ENCODE data around the gene SLC10A7.

The SLC10A7 gene

DNA sequence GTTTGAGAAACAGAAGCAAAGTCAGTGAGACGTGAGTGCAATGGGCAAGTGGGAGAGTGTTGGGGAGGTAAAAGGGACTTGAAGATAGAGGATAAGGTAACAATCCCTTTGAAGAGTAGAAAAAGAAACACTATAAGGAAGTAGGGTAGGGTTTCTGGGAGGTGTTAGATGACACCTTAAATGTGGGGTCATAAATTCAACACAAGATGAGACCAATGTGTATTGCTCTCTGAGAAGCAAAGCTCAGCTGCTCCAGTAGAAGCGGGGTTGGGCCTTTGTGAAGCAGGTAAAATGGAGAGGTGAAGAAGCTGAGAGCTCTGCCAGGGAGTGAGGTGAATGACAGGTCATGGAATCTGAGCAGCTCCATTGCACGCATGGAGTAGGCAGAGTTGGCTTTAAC lies 222.1 kb downstream of the SLC10A7 start:
- no peak for DNase-seq

DNA sequence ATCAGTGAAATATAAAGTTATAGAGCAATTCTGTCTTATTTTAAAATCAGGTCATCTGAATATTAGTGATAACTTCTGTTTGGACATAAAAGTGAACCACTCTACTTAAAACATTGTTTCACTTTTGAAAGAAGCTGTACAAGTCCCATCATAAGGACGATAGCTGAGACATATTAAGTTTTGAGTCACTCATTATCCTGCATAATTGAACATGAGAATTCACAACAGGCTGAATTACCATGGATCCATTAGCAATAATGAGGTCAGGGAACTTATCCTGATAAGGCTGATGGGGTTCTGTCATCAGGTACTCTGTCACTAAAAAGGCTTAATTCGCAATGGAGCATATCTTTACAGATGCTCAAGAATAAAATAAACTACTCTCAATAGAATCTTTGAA lies 227.0 kb downstream of the SLC10A7 start:
- no peak for DNase-seq

DNA sequence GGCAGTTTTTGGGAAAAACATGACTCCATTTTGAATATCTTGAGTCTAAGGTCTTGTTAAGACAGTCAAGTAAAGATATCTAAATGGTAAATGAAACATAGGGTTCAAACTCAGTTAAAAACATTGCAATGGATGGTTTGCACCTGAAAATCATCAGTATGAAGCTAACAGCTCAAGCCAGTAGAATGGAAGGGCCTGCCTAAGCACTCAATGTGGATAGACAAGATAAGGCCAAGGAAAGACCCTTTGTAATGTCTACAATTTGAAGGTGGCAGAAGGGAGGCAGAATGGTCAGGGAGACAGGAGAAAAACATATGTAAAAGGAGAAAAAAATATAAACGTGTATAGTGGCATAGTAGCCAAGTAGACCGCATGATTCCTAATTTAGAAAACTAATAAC lies 229.2 kb downstream of the SLC10A7 start:
- no peak for DNase-seq

DNA sequence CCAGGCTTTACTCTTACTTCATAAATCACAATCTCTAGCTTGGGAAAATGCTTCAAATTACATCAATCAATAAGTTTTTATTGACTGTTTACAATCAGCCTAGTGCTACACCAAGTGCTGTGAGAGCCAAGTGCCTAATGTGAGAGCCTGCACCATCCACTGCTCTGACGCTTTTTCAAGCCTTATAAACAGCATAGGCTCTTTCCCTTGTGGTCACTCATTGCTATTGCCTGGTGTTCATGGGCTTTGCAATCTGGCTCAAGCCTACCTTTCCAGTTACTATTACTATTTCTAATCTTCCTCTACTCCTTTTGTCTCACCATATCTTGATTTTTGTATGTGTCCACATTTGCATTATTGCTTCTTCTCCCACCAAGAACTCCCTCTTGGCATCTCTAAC lies 230.4 kb downstream of the SLC10A7 start:
- no peak for DNase-seq

DNA sequence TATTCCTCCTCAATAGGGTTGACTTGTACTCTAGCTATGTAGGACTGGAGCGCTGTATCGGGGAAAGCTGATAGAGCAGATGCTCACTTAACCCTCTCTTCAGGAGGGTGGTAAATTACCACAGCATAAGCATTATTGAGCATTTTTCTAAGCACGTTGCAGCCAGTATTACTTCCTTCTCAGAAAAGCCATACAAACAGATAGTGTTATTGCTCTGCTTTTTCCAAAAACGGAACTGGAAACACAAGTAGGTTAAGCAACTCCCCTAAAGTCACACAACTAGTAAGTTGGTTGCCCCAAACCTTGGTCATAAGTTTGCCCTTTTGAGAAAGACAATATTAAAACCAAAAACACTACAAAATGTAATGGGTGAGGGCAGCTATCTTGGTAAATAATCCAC lies 233.5 kb downstream of the SLC10A7 start:
- DNase-seq = no peak

DNA sequence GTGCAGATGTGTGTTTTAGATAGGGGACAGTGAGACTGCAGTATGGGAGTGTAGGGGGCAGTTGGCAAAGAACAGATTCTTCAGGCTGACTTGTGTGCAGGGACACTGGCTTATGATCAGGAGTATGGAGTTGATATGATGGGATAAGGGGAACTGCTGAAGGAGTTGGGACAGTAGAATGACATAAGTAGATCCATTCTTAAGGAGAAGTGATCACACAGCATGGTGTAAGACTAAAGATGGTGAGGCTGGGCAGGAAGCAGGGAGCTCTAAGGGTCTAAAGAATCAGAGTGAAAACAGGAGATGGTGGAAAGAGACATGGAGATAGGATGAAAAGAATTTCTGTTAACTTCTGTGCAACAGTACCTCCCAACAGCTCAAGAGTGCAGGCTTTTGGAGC lies 236.7 kb downstream of the SLC10A7 start:
- no peak for DNase-seq

DNA sequence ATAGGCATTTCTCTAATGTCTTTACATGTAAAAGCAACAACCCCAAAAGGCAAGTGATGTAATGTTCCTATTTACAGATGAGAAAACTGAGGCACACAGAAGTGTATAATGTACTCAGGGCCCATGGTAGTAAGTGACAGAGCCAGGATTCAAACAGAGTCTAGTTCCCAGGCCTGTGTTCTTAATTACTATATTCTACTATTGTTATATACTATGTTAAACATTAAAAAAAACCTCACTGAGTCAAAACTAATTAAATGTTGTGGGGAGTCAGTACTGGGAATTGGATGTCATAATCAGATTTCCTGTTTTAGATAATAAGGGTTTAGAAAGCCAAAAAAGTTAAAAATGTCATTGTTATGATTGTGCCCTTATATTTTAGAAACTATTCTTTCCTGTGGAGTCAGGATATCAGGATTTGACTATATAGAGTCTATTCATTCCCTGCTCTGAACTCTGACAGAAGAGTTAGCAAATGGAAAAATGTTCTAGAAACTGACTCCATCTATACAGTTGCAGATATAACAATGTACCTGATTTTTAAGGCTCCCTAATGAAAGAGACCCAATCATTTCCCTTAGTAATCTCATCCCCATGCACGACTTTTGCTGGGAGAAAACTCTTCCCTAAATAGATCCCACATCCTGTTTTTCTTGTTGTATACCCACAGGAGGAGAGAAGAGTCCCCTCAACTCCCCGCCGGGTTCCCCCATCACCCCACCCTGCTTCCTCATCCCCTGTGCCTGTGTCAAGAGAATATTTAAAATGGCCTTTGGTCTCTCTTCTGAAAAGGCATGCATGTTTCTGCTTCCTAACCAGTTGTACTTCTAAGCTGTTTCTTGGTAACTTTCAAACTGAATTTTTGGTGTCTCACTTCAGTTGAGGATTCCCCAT lies 237.7 kb downstream of the SLC10A7 start:
- no peak for DNase-seq

DNA sequence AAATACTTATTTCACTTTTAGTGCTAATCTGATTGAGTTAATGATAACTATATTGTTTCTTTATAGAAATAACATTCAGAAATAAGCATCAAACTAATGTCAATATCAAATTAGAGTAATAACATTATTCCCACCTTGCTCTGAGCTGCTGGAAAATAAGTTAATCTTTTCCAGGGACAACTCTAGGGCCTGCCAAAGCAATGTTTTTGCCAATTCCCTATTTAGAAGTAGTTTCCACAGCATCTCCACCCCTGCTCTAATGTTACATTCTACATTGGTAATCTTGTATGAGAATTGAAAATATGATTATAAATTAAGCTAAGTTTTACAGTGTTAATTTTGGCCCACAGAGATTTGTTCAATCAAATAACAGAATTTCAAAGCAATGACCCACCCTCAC lies 239.1 kb downstream of the SLC10A7 start:
- DNase-seq = no peak

DNA sequence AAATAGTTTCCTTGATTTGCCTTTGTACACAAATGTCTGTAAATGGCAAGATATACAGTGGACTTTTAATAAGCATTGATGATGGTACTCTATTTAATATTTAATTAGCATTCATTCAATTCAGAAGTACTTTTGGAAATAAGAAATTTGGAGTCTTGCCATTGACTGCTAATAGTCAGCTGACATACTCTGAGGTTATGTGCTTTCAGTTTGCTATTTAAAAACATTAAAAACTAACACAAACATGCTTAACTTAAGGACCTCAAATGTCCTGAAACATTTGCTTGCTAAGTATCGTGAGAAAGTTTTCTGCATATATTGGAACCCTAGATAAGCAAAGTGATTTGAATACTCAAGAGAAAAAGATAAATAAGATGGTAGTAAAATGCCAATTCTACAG lies 242.8 kb downstream of the SLC10A7 start:
- no peak for DNase-seq

DNA sequence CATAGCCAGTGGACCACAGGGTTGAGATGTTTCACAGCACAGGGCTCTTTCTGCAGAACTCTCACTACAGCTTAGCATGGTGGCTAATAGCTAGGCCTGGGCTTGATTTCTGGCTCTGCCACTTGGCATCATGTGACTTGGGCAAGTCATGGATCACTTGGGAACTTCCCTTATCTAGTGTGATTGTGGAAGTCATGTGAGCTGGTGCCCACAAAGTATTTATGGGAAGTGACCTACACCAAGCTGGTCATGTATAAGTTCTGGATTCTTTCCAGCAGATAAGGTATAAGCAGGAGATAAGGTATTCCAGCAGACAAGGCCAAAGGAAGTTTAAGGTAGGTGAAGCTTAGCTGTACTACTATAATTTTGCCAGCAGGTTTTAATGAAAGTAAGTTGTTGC lies 246.4 kb downstream of the SLC10A7 start:
- DNase-seq = no peak

DNA sequence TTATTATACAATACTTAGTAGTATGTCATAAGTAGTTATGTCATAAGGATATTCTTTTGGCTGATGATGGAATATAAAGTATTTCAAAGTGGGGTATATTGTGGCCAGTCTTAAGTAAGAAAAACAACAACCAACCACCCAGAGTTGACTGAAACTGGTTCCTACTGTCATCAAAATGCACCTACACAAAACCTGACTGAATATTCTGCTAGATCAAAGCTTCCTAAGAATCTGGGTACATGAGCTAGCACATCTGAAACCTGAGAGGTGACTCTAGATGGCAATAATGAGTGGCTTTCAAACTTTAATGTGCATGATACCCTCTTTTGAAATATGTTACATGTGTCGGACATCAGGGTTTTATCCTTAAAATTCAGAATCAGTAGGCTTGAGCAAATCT lies 247.0 kb downstream of the SLC10A7 start:
- DNase-seq = no peak

DNA sequence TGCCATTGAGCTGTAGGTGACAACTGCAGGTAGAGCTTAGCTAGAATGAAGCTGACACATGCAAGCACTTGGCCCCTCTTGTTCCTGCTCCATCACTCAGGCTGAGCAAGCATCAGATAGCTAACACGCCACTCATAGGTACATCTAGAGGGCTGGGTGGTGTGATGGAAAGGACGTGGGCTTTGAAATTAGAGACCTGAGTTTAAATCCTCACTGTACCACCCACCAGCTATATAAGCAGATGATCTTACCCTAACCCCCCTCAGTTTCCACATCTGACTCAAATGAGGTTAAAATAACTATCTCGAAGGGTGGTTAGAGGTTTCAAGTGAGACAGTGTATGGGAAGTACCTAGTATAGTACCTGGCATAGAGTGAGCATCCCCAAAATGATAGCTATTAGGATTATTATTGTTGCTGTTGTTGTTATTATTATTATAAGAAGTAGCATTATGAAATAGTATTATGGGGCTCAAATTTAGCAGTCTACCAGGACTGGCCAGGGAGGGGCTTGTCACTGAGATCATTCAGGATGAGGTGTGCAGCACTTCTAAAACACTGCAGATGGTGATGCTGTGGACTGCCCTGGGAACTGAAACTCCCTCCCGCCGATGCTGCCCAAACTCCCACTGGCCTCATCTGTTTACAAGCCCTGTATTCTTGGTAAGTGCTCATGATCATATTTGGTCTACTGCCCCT lies 248.4 kb downstream of the SLC10A7 start:
- no peak for DNase-seq

DNA sequence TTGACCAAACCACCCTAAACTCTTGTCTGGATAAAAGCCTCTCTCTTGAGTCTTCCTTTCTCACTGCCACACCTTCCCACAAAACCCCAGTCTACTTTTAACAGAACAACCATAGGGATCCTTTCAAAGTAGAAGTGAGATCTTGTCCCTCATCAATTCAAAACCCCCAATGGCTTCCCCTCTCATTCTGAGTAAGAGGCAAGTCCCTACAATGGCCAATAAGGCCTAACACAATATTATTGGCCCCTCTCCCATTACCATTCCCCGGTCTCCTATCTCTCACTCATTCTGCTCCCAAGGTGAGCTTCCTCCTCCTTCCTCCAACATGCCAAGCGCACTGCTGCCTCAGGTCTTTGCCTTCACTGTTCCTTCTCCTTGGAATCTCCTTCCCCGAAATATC lies 250.3 kb downstream of the SLC10A7 start:
- DNase-seq = no peak

DNA sequence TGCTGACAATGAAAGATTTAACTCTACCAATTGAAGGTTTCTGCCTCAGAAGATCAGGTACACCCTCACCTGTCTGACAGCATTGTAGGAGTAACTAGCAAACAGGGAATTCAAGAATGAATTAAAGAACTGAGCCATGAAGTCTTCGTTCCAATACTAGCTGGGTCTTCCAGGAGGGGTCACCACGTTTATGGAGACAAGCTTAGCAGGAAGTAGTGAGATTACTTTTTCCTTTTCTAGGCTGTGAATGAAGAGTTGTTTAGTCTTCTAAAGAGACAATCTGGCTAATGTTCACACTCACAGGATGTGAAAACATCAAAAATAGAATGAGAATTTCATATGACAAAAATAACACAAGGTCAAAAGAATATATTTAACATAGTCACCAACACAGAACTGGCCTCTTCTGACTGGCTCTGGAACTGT lies 252.5 kb downstream of the SLC10A7 start:
- no peak for DNase-seq

DNA sequence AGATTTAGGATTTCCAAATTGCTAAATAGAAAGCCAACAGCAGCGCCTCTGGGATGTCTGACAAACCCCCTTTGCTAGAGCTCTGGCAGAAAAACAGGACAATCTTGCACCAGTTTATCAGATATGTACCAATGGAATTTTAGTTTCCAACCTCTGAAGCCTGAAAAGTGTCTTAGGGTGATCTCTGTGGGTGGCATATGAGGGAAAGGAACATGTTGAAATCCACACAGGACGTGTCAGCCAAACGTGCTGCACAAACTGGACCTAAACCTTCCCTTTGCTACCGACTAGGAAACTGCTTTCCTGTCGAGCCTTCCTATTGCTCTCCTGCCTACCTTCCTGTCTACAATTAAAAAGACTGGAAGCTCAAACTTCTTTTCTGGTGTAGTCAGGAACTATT lies 253.9 kb downstream of the SLC10A7 start:
- DNase-seq = no peak

DNA sequence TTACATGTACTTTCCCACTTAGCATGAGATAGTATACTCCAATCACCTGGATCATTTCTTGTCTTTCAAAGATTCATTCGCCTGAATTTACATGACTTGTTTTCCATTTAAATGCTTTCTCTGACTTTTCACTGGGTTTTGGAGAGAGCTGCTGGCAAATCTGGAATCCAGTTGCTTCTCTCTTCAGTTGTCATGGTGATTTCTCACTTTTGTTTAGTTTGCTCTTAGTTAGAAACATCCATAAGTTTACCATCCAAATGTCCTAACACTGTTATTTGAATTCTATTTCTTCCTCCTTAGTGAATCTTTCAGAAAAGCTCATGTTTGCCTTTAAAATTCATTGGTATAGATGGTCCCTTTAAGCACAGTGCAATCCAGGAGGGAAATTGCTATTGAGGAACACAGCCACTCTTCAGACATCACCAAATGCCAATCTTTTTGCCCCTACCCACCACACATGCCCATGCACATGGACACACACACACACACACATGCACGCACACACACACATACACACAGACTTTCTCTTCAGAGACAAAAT lies 255.7 kb downstream of the SLC10A7 start:
- no peak for DNase-seq

DNA sequence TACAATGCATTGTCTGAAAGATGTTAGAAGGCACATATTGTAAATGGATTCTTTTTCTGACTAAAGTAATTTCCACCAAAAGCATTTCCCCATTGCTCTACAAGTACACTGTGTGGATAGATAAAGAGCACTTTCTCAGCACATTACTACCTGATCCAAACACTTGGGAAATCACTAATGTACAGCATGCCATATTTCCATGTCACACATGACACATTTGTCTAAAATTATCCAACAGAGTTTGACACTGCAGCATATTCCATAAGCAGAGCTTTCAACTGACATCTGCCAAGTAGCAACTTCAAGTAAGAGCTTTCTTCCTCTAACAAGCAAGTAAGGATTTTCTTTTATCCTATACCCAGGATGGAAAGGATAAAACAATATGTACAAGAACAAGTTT lies 257.9 kb downstream of the SLC10A7 start:
- no peak for DNase-seq

DNA sequence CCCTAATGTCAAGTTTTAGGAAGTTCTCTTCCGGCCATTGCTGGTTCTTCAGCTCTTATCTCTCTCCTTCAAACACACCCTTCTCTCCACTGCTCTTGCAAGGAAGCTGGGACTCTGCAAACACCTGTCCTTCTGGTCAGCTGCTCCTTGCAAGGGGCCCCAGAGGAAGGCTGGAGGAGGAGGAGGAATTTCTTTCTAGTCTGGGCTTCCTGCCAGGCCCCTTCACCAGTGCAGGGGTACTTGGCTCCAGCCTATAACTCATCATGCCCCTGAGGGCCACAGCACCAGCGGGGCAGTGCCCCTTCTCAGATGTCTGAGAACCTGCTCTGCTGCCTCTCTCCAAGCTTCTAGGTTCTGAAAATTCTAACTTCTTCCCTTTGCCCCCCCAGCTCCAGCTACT lies 260.7 kb downstream of the SLC10A7 start:
- DNase-seq = no peak

DNA sequence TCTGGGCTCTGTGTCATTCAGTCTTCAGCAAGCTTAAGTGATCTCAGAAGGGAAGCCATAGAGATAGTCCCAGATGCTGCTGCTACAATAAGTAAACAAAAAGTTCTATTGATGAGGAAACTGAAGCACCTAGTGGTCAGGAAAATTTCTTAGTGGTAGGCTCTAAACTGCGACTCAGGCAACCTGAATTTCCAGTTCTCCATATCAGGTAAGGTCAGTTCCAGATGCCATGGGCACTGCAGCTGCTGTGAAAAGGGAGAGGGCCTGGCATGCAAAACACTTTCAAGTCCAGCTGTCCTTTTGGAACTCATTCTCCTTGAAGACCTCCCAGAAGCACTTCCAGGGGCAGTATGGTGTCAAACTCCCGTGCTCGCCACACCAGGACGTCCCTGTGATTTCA lies 261.2 kb downstream of the SLC10A7 start:
- DNase-seq = no peak

DNA sequence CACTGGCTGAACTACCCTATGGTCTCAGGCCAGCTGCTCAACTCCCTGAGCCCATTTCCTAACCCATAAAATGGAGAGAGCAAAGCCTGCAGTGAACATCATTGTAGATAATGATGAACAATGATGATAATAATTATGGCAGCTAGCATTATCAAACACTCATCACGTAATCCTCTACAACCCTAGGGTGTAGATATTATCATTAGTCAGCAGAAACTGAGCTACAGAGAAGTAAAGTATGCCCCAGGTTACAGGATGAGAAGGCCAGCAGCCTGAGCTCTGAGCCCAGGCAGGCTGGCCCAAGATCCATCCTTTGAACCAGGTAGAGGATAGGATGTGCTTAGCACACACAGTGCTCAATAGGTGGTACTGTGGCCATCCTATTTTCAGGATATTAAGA lies 264.2 kb downstream of the SLC10A7 start:
- no peak for DNase-seq

DNA sequence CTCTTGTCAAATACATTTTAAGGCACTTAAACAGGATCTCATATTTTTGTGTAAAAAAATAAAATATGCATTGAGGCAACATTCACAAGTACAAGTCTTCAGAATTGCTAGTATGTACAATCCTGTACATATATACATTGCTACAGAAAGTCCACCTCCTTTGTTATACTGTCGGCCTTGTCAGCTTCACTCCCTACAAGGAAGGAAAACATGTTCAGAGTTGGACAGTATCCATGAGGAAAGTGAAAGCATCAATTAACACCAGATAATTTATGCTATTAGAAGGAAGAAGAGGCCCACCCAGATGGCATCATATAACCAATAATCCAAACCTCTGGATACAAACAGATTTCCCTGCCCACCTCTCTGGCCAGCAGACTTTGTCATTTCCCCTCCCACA lies 265.4 kb downstream of the SLC10A7 start:
- DNase-seq = no peak

DNA sequence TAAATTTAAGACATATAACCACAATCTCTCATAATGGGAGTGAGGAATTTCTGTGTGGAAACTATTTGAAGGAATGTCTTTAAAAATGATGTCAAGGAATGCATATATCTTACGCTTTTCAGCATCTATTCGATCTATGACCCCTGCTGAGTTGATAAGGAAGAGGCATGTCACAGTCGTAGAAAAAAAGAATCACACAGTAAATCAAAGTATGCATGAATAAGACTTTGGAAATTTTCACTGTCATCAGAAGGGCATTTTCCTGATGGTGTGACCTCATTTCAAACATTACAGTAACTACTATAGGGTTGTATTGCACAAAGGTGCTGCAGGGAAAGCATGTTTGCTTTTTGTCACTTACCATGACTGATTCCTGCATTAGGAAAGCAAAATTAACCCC lies 265.9 kb downstream of the SLC10A7 start:
- no peak for DNase-seq

DNA sequence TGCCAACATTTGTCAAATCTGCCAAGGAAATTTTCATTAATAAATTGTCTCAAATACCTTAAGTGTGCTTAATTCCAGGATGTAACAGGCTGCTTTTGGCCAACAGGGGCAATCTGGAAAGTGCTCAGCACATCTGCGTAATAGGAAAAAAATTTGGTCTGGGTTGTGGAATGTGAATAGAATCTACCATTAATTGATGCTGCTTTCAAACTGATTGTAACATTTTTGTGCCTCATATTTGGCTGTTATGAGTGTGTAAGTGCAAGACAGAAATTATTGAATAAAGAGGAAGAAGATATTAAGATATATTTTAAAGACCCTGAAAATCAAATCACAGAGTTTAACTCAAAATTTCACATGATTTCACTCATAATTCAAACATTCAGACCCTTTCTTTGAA lies 266.3 kb downstream of the SLC10A7 start:
- no peak for DNase-seq

DNA sequence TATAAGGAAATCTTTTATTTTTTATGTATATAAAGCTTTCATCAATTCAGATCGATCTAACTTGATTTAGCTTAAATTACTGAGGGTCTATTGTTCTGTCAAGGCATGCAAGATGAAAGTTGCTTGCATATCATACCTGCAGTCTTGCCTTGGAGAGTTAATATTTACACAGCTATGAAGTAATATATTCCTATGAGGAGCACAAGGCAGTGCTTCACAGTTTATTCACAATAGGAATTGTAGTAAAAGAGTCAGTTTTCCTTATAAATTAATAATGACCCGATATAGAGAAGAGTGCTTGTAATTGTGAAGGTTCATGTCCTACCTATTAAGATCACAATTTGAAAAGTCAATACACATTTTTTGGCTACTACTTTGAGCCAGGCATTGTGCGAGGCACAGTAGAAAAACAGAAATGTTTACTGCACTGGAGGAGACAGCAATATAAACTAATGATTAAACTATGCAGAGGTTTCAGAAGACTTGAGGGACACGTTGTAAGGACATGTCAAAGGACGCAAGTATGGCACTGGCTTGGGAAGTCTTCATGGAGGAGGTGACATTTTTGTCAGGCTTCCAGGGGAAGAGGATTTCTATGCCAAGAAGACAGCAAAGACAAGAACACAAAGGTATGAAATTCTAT lies 268.6 kb downstream of the SLC10A7 start:
- DNase-seq = no peak

Data from effector CD4-positive, alpha-beta T cell (primary cell).